Sigmoid colon (tissue), 4 donors: ENCODE results near the gene ATP10B.

Experiments used
- EP300 ChIP-seq, 4 donors: sonication (generic); formaldehyde crosslinking; IDR thresholded peaks; one replicate each; pipeline ENCODE4 v1.6.1; 2017; ENCODE audit warnings: antibody characterized with exemption in 4 of 4
- POLR2A ChIP-seq, 2 donors: fragments of 450-650 bp; IDR thresholded peaks; one replicate each; pipeline ENCODE4 v1.6.1; 2016; ENCODE audit warnings: antibody characterized with exemption in 2 of 2, mild to moderate bottlenecking in 2 of 2, moderate library complexity in 2 of 2
- POLR2AphosphoS5 ChIP-seq, 4 donors: sonication (generic); formaldehyde crosslinking; IDR thresholded peaks; one replicate each; pipeline ENCODE4 v1.6.1; 2017; ENCODE audit warnings: antibody characterized with exemption in 4 of 4
- TF ChIP-seq, protein P1 (sequence below), 4 experiments: fragments of 450-650 bp in 3 of 4; fragments of 200-600 bp in 1 of 4; IDR thresholded peaks; one replicate each; pipeline ENCODE4 v1.5.1; 2016 to 2019; ENCODE audit warnings: antibody characterized with exemption in 4 of 4, mild to moderate bottlenecking in 3 of 4, moderate library complexity in 2 of 4

DNA sequence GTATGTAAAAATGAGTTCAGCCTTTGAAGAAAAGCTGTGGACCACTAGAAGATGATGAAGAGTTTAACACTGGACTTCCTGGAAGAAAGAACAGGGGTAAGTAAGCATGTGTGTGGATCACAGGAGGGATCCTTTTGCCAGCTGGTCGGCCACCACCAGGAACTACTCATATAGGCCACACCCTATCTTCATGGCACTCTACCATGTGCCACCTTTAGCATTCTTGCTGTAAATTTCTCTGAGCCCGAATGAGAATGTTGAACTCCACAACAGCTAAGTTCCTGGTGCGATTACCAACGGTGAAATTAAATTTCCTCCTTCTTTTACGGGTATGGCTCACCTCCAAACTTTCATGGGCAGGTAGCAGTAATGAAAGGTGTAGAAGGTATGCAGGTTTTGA is 102.3 kb downstream of the ATP10B start:
- TF ChIP-seq, protein P1, sequence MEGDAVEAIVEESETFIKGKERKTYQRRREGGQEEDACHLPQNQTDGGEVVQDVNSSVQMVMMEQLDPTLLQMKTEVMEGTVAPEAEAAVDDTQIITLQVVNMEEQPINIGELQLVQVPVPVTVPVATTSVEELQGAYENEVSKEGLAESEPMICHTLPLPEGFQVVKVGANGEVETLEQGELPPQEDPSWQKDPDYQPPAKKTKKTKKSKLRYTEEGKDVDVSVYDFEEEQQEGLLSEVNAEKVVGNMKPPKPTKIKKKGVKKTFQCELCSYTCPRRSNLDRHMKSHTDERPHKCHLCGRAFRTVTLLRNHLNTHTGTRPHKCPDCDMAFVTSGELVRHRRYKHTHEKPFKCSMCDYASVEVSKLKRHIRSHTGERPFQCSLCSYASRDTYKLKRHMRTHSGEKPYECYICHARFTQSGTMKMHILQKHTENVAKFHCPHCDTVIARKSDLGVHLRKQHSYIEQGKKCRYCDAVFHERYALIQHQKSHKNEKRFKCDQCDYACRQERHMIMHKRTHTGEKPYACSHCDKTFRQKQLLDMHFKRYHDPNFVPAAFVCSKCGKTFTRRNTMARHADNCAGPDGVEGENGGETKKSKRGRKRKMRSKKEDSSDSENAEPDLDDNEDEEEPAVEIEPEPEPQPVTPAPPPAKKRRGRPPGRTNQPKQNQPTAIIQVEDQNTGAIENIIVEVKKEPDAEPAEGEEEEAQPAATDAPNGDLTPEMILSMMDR (IDR thresholded peaks at IDR 0.05): no peak
- TF ChIP-seq EP300 (IDR thresholded peaks at IDR 0.05): no peak
- no peak for TF ChIP-seq POLR2AphosphoS5 (IDR thresholded peaks at IDR 0.05)
- no peak for TF ChIP-seq POLR2A (IDR thresholded peaks at IDR 0.05)
